MM.1S (cell line): ENCODE results near the gene MGAT5.

ENCODE experiments used
- DNase-seq: peaks from one replicate; pipeline ENCODE4 v3.0.0-alpha.2; 2015
- H2AFZ ChIP-seq: fragments of 300-600 bp; sonication (generic); 2 replicates; pipeline ENCODE4 v1.6.0; 2016; ENCODE audit warnings: antibody characterized with exemption, low read length
- H3F3A ChIP-seq: fragments of 300-600 bp; sonication (generic); 2 replicates; pipeline ENCODE4 v1.6.1; 2016; ENCODE audit warnings: mild to moderate bottlenecking, antibody characterized with exemption, low read length, moderate library complexity, mixed read lengths; ENCODE audit not compliant: insufficient read depth
- H3K27ac ChIP-seq: fragments of 300-600 bp; sonication (generic); 2 replicates; pipeline ENCODE4 v1.5.1; 2016; ENCODE audit warnings: mild to moderate bottlenecking, low read length
- H3K27me3 ChIP-seq: fragments of 300-600 bp; sonication (generic); replicated peaks from 2 replicates; pipeline ENCODE4 v1.6.0; 2016; ENCODE audit warnings: low read length; ENCODE audit not compliant: insufficient read depth
- H3K36me3 ChIP-seq: fragments of 300-600 bp; sonication (generic); replicated peaks from 2 replicates; pipeline ENCODE4 v1.6.1; 2016; ENCODE audit warnings: mild to moderate bottlenecking, low read length, mixed read lengths; ENCODE audit not compliant: insufficient read depth
- H3K4me1 ChIP-seq: fragments of 300-600 bp; sonication (generic); 2 replicates; pipeline ENCODE4 v1.6.1; 2016; ENCODE audit warnings: low read length, mixed read lengths
- H3K4me2 ChIP-seq: fragments of 300-600 bp; sonication (generic); 2 replicates; pipeline ENCODE4 v1.6.0; 2016; ENCODE audit warnings: low read depth, low read length
- H3K4me3 ChIP-seq: fragments of 300-600 bp; sonication (generic); 2 replicates; pipeline ENCODE4 v1.5.1; 2016; ENCODE audit warnings: low read length, mixed read lengths
- H3K79me2 ChIP-seq: fragments of 300-600 bp; sonication (generic); 2 replicates; pipeline ENCODE4 v1.6.1; 2016; ENCODE audit warnings: mixed run types, low read length, mixed read lengths
- H3K9ac ChIP-seq: fragments of 300-600 bp; sonication (generic); 2 replicates; pipeline ENCODE4 v1.6.1; 2016; ENCODE audit warnings: low read length, mixed read lengths
- H3K9me2 ChIP-seq: fragments of 300-600 bp; sonication (generic); replicated peaks from 2 replicates; pipeline ENCODE4 v1.6.1; 2016; ENCODE audit warnings: mild to moderate bottlenecking, low read length, mixed read lengths; ENCODE audit not compliant: insufficient read depth
- H3K9me3 ChIP-seq: fragments of 300-600 bp; sonication (generic); replicated peaks from 2 replicates; pipeline ENCODE4 v1.6.1; 2016; ENCODE audit warnings: mild to moderate bottlenecking, low read length, mixed read lengths; ENCODE audit not compliant: insufficient read depth
- H4K20me1 ChIP-seq: fragments of 300-600 bp; sonication (generic); 2 replicates; pipeline ENCODE4 v1.6.1; 2016; ENCODE audit warnings: mild to moderate bottlenecking, low read length, moderate library complexity, mixed read lengths; ENCODE audit not compliant: insufficient read depth
- EZH2 ChIP-seq: fragments of 300-600 bp; sonication (generic); optimal IDR thresholded peaks from 2 replicates; pipeline ENCODE3; 2017; ENCODE audit warnings: low read depth, mild to moderate bottlenecking, antibody characterized with exemption, low read length, mixed read lengths
- EZH2phosphoT487 ChIP-seq: fragments of 300-600 bp; sonication (generic); IDR thresholded peaks from 2 replicates; pipeline ENCODE4 v1.6.1; 2018; ENCODE audit warnings: antibody characterized with exemption, low read length
- TF ChIP-seq, protein P1 (sequence below): fragments of 300-600 bp; sonication (generic); IDR thresholded peaks from 2 replicates; pipeline ENCODE4 v1.5.1; 2016; ENCODE audit warnings: antibody characterized with exemption, low read length, mixed read lengths

MGAT5 gene

DNA sequence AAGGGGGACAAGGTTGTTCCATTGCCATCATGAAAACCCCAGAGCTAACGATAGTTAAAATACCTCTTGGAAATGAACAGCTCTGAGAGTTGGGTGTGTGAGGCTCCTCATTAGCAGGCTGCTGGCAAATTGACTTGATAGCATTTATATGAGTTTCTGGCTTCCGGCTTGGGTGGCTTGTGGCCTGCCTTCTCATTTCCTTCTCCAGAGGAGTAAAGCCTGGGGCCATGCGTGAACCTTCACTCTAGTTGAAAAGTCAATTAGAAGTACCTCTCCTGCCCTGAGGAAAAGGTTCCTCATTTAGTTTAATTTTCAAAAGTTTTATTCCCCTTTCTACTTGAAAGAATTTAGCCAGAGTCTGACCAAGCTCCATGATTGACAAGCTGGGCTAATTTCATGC, 67.1 kb downstream of the MGAT5 start:
- Histone ChIP-seq H3K9ac (no peak overlapping the region), H3K4me3 (no peak overlapping the region), H3K79me2 (peaks cover 44% of the 10 kb centered on the region), H3K4me1 (peaks cover 41% of the 10 kb centered on the region), H3K9me2 (no peaks in the 10 kb centered on the region), H3K36me3 (no peaks in the 10 kb centered on the region), H3K9me3 (no peaks in the 10 kb centered on the region), H3F3A (no peaks in the 10 kb centered on the region), H4K20me1 (no peaks in the 10 kb centered on the region), H2AFZ (no peak overlapping the region), H3K27me3 (no peaks in the 10 kb centered on the region), H3K4me2 (no peak overlapping the region), H3K27ac (no peak overlapping the region)
- TF ChIP-seq EZH2phosphoT487 (no peak), EZH2 (no peak)
- TF ChIP-seq, protein P1, sequence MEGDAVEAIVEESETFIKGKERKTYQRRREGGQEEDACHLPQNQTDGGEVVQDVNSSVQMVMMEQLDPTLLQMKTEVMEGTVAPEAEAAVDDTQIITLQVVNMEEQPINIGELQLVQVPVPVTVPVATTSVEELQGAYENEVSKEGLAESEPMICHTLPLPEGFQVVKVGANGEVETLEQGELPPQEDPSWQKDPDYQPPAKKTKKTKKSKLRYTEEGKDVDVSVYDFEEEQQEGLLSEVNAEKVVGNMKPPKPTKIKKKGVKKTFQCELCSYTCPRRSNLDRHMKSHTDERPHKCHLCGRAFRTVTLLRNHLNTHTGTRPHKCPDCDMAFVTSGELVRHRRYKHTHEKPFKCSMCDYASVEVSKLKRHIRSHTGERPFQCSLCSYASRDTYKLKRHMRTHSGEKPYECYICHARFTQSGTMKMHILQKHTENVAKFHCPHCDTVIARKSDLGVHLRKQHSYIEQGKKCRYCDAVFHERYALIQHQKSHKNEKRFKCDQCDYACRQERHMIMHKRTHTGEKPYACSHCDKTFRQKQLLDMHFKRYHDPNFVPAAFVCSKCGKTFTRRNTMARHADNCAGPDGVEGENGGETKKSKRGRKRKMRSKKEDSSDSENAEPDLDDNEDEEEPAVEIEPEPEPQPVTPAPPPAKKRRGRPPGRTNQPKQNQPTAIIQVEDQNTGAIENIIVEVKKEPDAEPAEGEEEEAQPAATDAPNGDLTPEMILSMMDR, result no peak
- DNase-seq, result no peak

- no peaks in the 10 kb centered on the region for H3K36me3 ChIP-seq
- H3K4me2 ChIP-seq, result peak overlapping the region; percentile 22; the same call in 1 of the 2 replicates
- H3K27me3 ChIP-seq, result no peaks in the 10 kb centered on the region
- H3K4me3 ChIP-seq, result no peak overlapping the region
- H2AFZ ChIP-seq, result no peak overlapping the region
- peaks cover 59% of the 10 kb centered on the region for H3K79me2 ChIP-seq
- H3F3A ChIP-seq, result no peaks in the 10 kb centered on the region
- TF ChIP-seq, protein P1, result no peak
- TF ChIP-seq EZH2 (no peak), EZH2phosphoT487 (no peak)
- H3K9me3 ChIP-seq, result no peaks in the 10 kb centered on the region
- H4K20me1 ChIP-seq, result no peaks in the 10 kb centered on the region
- peaks cover 41% of the 10 kb centered on the region for H3K4me1 ChIP-seq
- H3K9me2 ChIP-seq, result no peaks in the 10 kb centered on the region
- no peak overlapping the region for H3K9ac ChIP-seq
- no peak for DNase-seq
- peak overlapping the region; percentile 70 for H3K27ac ChIP-seq
Measured at GRCh38 chr2:134323777-134324176, 69.9 kb downstream of the MGAT5 start.

GRCh38 chr2:134324430-134324829, 70.6 kb downstream of the MGAT5 start:
- Histone ChIP-seq H3K4me3 (no peak overlapping the region), H3K27ac (peak overlapping the region; percentile 70), H3K27me3 (no peaks in the 10 kb centered on the region), H3K4me2 (peak overlapping the region; percentile 22; the same call in 1 of the 2 replicates), H3K79me2 (peaks cover 65% of the 10 kb centered on the region), H3F3A (no peaks in the 10 kb centered on the region), H4K20me1 (no peaks in the 10 kb centered on the region), H3K9me2 (no peaks in the 10 kb centered on the region), H3K4me1 (peaks cover 41% of the 10 kb centered on the region), H3K36me3 (no peaks in the 10 kb centered on the region), H3K9me3 (no peaks in the 10 kb centered on the region), H3K9ac (peak overlapping the region; percentile 26; the same call in 1 of the 2 replicates), H2AFZ (no peak overlapping the region)
- no peak for TF ChIP-seq EZH2phosphoT487
- TF ChIP-seq, protein P1, result no peak
- no peak for TF ChIP-seq EZH2
- DNase-seq, result no peak
